Upper lobe of left lung (tissue), 4 donors: ENCODE results near the gene MYO18A.

Experiments
- CTCF ChIP-seq, 6 experiments: fragments of 450-650 bp in 4 of 6; fragments of 200-600 bp in 2 of 6; sonication (generic) in 2 of 6; IDR thresholded peaks; one replicate each; pipeline ENCODE4 v1.5.1; 2016 to 2019; ENCODE audit warnings: antibody characterized with exemption in 6 of 6
- EP300 ChIP-seq, 4 donors: sonication (generic); formaldehyde crosslinking; IDR thresholded peaks; one replicate each; pipeline ENCODE4 v1.5.1; 2017; ENCODE audit warnings: antibody characterized with exemption in 4 of 4, control low read depth in 2 of 4
- POLR2A ChIP-seq, 4 donors: fragments of 450-650 bp; IDR thresholded peaks; one replicate each; pipeline ENCODE4 v1.5.1; 2016 to 2017; ENCODE audit warnings: antibody characterized with exemption in 4 of 4, mild to moderate bottlenecking in 2 of 4

DNA sequence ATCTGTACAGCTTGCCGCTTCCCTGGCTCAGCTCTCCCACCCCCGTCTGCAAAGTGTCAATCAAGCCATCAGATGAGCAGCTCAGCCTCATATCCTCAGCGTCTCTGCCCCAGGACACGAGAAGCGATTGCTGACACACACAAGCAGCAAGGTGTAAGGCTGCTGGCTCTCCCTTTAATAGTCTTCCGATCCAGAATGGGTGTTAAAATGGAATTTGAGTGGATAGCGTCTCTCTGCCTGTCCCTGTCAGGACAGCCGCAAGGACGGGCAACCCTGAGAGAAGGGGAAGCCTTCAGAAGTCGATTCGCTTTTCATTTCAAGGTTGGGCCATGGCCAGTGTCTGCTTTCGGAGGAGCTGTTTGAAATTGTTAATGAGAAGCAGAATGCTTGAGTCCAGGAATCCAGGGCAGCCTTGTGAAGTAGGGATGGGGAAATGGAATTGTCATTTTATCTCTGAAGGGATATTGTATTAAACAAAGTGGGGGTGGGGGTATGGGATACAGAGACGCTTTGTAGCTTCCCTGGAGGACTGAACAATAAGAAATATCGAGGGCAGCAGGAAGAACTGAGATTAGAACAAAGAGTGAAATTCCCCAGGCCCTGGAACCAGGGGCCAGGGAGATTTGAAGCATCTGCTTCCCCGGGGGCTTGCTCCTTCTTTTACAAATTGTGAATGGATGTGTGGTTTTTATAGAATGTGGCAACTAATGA, 142.0 kb downstream of the MYO18A start:
- TF ChIP-seq CTCF (IDR thresholded peaks at IDR 0.05) (no peak), EP300 (IDR thresholded peaks at IDR 0.05) (no peak), POLR2A (IDR thresholded peaks at IDR 0.05) (no peak)
